T-helper 1 cell (primary cell): ENCODE data around the gene POU3F2.

Experiments
- DNase-seq, 5 donors: peaks; one replicate each; pipeline ENCODE4 v3.0.0-alpha.2; 2012 to 2020
- total RNA-seq, 4 donors: gene quantifications; one replicate each; lab custom pipeline; 2026; lab: John Stamatoyannopoulos, UW

The POU3F2 gene
- total RNA-seq: 0 to 0.12 (median 0) reads per million in 4 donors

GRCh38 chr6:98834060-98835031 lies at the start of gene POU3F2:
POU3F2 (plus strand) TSS chr6:98834574; CDS start chr6:98834874, 300 bp downstream.
- peak in 4 of 5 donors; percentile 41 to 72 (median 50) for DNase-seq

GRCh38 chr6:98787435-98787834 lies 46.9 kb upstream of the POU3F2 start:
- DNase-seq: no peak

GRCh38 chr6:98787961-98788360 lies 46.4 kb upstream of the POU3F2 start:
- no peak for DNase-seq

- DNase-seq: no peak
These were observed 40.0 kb upstream of the POU3F2 start for GRCh38 chr6:98794307-98794842.

GRCh38 chr6:98797217-98797994 lies 37.0 kb upstream of the POU3F2 start:
- no peak for DNase-seq

GRCh38 chr6:98800866-98801265 lies 33.5 kb upstream of the POU3F2 start:
- no peak for DNase-seq

GRCh38 chr6:98808541-98809210 lies 25.7 kb upstream of the POU3F2 start:
- DNase-seq: no peak

GRCh38 chr6:98812220-98812619 lies 22.2 kb upstream of the POU3F2 start:
- no peak for DNase-seq

GRCh38 chr6:98816799-98817198 lies 17.6 kb upstream of the POU3F2 start:
- no peak for DNase-seq

- DNase-seq: no peak
These were observed 12.5 kb upstream of the POU3F2 start for GRCh38 chr6:98821756-98822405.

GRCh38 chr6:98823428-98824161 lies 10.8 kb upstream of the POU3F2 start:
- DNase-seq: no peak

GRCh38 chr6:98824162-98824901 lies 10.0 kb upstream of the POU3F2 start:
- no peak for DNase-seq

- DNase-seq: no peak
These were observed 9.3 kb upstream of the POU3F2 start for GRCh38 chr6:98824902-98825599.

GRCh38 chr6:98825600-98826230 lies 8.7 kb upstream of the POU3F2 start:
- no peak for DNase-seq

- DNase-seq: no peak
These were observed 6.8 kb upstream of the POU3F2 start for GRCh38 chr6:98827295-98828159.

- no peak for DNase-seq
These were observed 6.1 kb upstream of the POU3F2 start for GRCh38 chr6:98828211-98828788.

GRCh38 chr6:98828941-98829411 lies 5.4 kb upstream of the POU3F2 start:
- no peak for DNase-seq

GRCh38 chr6:98830146-98830545 lies 4.2 kb upstream of the POU3F2 start:
- no peak for DNase-seq
